GM12891 (cell line): ENCODE data around the gene DDC.
"Not testable (repeated sequence)": the region's sequence is repeated elsewhere in the genome, so short reads cannot be mapped to it uniquely, and the experiment has no call there.

Experiments used
- DNase-seq: peaks from one replicate; pipeline ENCODE4 v3.0.0; 2011; ENCODE audit warnings: low spot score; ENCODE audit not compliant: insufficient read length
- FAIRE-seq: peaks from 2 replicates; lab custom pipeline; 2011; peaks lifted over from hg19 to GRCh38; lab: Jason Lieb, UNC
- PAX5 ChIP-seq: IDR thresholded peaks from 2 replicates; pipeline ENCODE4 v1.6.1; 2011; ENCODE audit warnings: low read length, moderate library complexity, mild to moderate bottlenecking; ENCODE audit not compliant: insufficient read depth, severe bottlenecking
- POLR2A ChIP-seq: IDR thresholded peaks from 2 replicates; pipeline ENCODE4 v1.6.1; 2011; ENCODE audit warnings: low read depth, low read length, control low read depth
- POLR2AphosphoS5 ChIP-seq: IDR thresholded peaks from 2 replicates; pipeline ENCODE4 v1.6.1; 2011; ENCODE audit warnings: low read depth, low read length, control low read depth
- POU2F2 ChIP-seq: IDR thresholded peaks from 2 replicates; pipeline ENCODE4 v1.6.1; 2011; ENCODE audit warnings: low read depth, mild to moderate bottlenecking, control low read depth, low read length, moderate library complexity
- SPI1 ChIP-seq: IDR thresholded peaks from 2 replicates; pipeline ENCODE4 v1.6.1; 2011; ENCODE audit warnings: low read depth, low read length, control low read depth
- TAF1 ChIP-seq: IDR thresholded peaks from 2 replicates; pipeline ENCODE4 v1.6.1; 2011; ENCODE audit warnings: low read depth, low read length, control low read depth

Gene DDC

DNA sequence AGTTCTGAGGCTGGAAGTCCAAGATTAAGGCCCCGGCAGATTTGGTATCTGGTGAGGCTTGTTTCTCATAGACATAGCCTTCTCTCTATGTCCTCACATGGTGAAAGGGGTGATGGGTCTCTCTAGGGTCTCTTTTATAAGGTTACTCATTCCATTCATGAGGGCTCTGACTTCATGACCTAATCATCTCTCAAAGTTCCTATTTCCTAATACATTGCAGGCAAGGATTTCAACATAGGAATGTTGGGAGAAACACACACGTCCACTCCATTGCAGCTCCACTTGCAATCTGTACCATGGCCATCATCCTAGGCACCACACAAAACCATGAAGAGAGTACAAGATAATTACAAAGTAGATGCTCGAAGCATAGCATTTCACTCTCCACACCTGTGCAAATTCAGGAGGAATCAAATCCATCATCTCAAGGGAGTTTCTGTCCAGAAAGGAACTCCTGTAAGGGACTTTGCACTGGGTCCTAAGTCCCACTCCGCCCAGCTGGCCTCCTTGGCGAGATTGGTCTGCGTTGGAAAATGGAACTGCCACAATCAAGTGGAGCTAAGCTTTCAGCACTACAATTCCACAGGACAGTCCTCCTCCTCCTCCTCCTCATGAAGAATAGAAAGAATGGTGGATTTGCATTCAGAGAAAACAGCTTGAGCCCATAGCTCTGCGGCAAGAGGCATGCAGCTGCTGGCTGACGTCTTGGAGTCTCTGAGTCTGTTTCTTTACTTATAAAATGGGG, 8.8 kb downstream of the DDC start:
- TF ChIP-seq SPI1: no peak
- no peak for TF ChIP-seq POU2F2
- TF ChIP-seq POLR2AphosphoS5: no peak
- no peak for TF ChIP-seq PAX5
- TF ChIP-seq POLR2A: no peak
- no peak for TF ChIP-seq TAF1
- FAIRE-seq (no peak), DNase-seq (no peak)

DNA sequence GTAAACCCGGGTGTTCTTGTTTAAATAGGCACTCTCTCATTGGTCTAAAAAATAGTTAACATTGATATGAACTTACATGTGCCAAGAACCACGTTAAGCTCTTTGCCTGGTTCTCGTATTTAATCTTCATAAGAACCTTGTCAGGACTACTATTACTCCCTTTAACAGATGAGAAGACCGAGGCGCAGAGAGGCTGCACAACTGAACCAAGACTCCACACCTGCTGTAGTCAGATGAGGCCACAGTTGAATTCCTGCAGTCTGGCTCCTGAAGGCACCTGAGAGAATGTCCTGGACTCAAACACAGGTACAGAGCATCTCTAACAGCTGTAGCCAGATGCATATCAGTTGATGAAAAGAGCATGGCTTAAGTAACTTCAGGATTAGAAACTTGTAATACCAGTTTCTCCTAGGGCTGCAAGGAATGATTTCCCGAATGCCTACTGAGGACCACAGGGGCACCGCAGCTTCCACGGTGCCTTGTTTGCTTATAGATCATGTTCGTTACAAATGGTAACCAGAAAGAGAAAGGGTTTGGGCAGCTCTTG, 9.5 kb downstream of the DDC start:
- DNase-seq (no peak), FAIRE-seq (no peak)
- no peak for TF ChIP-seq SPI1
- TF ChIP-seq POU2F2: no peak
- no peak for TF ChIP-seq PAX5
- no peak for TF ChIP-seq TAF1
- TF ChIP-seq POLR2A: no peak
- TF ChIP-seq POLR2AphosphoS5: no peak

DNA sequence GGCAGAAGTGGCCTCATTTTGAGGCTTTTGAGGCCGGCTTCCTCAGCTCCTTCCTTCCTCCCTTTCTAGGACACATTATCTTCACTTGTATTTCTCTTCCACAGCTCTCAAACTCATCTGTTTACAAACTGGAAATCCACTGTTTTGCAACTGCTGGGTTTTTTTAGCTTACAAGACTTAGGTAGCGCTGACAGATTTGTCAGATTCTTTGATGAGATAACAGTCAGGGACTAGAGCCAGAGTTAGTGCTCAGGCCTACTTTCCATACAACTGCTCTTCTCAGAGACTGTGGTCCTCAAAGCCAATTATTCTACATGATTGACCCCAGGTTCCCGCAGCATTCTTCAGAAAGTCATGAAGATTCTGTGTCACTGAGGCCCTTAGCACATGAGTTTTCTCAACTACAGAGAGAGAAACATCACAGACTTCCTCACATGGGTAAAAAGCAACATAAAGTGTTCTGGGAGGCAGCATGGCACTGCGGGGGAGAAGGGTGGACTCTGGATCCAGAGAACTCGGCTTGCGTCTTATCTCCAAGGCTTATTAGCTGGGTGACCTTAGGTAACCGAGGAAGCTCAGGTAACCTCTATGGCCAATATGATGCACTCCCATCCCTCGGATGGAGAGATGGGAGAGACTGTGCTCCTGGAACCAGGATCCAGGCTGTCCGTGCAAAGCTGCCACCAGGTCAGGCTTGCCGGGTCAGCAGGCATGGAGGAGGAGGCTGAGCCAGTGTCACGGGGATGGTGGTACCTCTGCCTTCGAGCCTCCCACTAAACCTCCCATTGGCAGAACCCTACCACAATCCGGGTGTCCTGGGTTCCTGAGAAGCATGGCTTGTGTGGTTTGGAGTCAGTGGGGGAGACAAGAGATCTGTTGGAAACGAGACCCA, 10.5 kb downstream of the DDC start:
- DNase-seq: no peak
- FAIRE-seq: no peak
- TF ChIP-seq TAF1: no peak
- no peak for TF ChIP-seq POLR2AphosphoS5
- TF ChIP-seq PAX5: no peak
- no peak for TF ChIP-seq POU2F2
- no peak for TF ChIP-seq SPI1
- no peak for TF ChIP-seq POLR2A

DNA sequence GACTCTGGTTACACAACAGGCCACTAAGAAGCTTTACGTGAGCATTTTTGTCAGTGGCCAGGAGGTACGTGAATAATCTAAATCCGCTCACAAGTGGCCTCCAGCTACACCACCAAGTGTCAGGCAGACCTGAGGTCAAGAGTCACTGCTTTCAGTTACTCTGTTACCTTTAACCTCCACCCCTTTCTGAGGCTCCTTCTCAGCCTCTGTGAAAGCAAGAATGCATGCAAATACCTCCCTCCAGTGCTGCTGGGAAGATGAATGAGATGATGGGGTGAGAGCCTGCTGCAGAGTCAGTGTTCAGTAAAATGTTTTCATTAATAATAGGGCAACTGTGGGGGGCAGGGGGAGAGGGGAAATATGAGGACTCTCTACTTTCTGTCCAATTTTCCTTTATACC, 11.2 kb downstream of the DDC start:
- no peak for FAIRE-seq
- no peak for TF ChIP-seq SPI1
- TF ChIP-seq POLR2AphosphoS5: no peak
- no peak for TF ChIP-seq PAX5
- TF ChIP-seq POU2F2: no peak
- no peak for TF ChIP-seq TAF1
- TF ChIP-seq POLR2A: no peak
- no peak for DNase-seq

DNA sequence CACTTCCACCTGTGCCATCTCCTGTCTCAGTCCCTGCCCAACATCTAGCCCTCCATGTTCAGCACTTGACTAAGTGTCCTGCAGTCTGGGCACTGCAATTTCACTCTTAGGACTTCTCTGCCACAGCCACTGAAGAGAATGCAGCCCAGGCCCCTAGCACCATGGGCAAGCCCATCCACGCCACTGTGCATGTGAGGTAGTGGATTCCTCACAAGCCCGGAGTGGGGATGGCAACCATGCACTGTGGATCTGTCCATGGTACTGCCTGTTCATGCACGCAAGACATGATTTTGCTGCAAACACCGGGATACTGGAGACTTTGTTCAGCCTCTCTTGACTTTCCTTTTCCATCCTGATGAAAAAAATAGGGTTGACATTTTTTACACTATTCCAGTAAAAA, 12.3 kb downstream of the DDC start:
- DNase-seq (no peak), FAIRE-seq (no peak)
- TF ChIP-seq PAX5 (no peak), POLR2A (no peak), SPI1 (no peak), POU2F2 (no peak), POLR2AphosphoS5 (no peak), TAF1 (no peak)

DNA sequence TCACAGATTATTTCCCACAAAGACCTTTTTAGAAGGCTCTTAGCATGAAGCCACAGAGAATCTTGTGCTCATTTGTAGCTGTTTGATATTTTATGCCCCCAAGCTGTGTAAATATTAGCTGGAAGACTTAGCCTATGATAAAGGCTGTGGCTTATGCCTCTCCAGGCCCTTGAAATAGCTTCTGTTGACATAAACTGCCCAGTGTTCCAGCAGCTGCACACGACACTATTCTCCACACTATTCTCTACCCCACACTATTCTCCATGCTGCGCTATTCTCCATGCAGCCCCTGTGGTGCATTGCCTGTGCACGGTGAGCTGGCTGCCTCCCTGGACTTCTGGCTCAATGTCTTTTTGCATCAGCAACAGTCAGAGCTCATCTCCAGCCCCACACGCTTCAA, 13.1 kb downstream of the DDC start:
- FAIRE-seq: no peak
- DNase-seq: no peak
- TF ChIP-seq POLR2AphosphoS5: no peak
- TF ChIP-seq TAF1: no peak
- no peak for TF ChIP-seq POU2F2
- TF ChIP-seq PAX5: no peak
- no peak for TF ChIP-seq POLR2A
- no peak for TF ChIP-seq SPI1

DNA sequence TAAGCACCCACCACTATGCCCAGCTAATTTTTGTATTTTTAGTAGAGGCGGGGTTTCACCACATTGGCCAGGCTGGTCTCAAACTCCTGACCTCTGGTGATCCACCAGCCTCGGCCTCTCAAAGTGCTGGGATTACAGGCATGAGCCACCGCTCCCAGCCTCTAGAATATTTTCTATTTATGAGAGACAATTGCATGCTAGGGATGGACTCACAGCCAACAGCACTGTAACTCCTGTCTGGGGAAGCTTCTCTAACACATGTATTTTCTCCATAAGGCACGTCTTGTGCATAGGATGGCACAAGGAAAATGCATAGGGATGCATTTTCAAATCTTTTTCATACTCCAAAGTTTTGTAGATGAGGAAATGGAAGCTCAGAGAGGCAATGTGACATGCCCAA, 19.6 kb downstream of the DDC start:
- FAIRE-seq: not testable (repeated sequence)

DNA sequence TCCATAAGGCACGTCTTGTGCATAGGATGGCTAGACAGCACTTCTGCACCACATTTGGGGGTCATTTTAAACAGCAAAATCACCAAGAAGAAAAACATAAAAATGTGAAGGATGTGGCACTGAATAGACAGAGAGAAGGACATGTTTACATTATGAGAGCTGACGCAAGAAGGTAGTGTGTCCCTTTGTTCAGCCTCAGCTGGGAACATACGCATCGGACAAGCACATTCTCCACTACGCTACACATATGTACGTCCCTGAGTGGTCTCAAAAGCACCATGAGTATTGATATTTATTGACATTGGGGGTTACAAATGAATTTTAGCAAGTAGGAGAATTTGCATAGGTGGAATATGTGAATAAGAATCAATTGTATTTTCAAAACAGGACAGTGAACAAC, 20.2 kb downstream of the DDC start:
- no peak for TF ChIP-seq SPI1
- no peak for TF ChIP-seq POLR2AphosphoS5
- TF ChIP-seq POLR2A: no peak
- no peak for TF ChIP-seq POU2F2
- TF ChIP-seq TAF1: no peak
- TF ChIP-seq PAX5: no peak
- no peak for DNase-seq
- no peak for FAIRE-seq

More for the DNA sequence above, 19.6 kb downstream of the DDC start:
- DNase-seq: not testable (repeated sequence)

DNA sequence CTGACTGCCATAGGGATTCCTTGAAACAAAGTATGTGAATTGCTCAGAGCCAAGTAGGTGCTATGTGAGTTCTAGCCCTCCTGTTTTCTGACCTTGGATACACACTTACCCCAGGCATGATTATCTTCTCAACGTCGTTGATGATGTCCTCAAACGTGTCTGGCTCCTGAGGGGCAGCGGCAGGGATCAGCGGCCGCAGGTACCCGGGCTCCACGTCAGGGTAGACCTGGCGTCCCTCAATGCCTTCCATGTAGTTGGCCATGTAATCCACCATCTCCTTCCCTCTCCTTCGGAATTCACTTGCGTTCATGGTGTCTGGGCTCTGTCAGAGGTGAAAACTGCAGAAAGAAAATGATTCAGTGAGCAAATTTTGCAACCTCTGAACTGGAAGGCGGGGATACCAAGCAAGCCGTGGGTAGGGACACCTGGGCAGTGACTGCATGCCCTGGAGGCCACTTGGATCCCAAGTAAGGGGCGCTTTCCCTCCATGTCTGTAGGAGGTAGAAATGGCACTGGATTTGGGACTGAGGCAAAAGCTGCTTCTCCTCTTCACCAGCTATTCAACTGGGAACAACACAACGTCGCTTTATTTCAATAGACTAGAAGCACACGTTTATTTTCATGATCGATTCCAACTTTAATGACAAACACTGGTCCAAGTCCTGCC, 21.3 kb downstream of the DDC start:
- TF ChIP-seq POU2F2 (no peak), TAF1 (no peak), POLR2A (no peak), PAX5 (no peak), POLR2AphosphoS5 (no peak)
- no peak for DNase-seq
- no peak for FAIRE-seq
